B cell (primary cell): Measurements from ENCODE around the gene HNRNPAB. TPM values are rescaled to one million over a fixed set of nuclear protein-coding genes. Genes with fewer than 3 reads are reported as not detected.

Experiments used
- ATAC-seq: fragments of 200-7000 bp; cut with Tn5 transposase; one replicate; pipeline ENCODE4 v1.10.0; 2021; ENCODE audit warnings: low read depth, mild to moderate bottlenecking, moderate number of reproducible peaks, moderate library complexity
- CTCF ChIA-PET: fragments of 350-600 bp; sonication (Branson Sonifier 250); formaldehyde crosslinking; loops from one replicate; lab custom pipeline; 2021; ENCODE audit warnings: antibody characterized with exemption, inconsistent platforms; lab: Charles Lee
- POLR2A ChIA-PET: fragments of 350-600 bp; sonication (Branson Sonifier 250); formaldehyde crosslinking; loops from one replicate; lab custom pipeline; 2021; ENCODE audit warnings: antibody characterized with exemption; lab: Charles Lee
- DNase-seq: peaks from one replicate; pipeline ENCODE4 v3.0.0; 2013
- H2AFZ ChIP-seq: 2 replicates; pipeline ENCODE4 v1.6.1; 2012; ENCODE audit warnings: mild to moderate bottlenecking, low read depth, low read length; ENCODE audit not compliant: insufficient read depth, poor library complexity, severe bottlenecking
- H3K27ac ChIP-seq, 2 donors: 1 replicate in 1 of 2; 2 replicates in 1 of 2; pipeline ENCODE4 v1.5.1; 2012 to 2013; ENCODE audit warnings: low read length in 2 of 2, mild to moderate bottlenecking in 2 of 2, moderate library complexity in 1 of 2
- H3K27me3 ChIP-seq, 4 experiments: fragments of 200-600 bp in 1 of 4; sonication (generic) in 1 of 4; replicated peaks in 1 of 4; 1 replicate in 2 of 4; 2 replicates in 2 of 4; pipeline versions ENCODE4 v1.6.1 to v1.7.0; 2013 to 2016; ENCODE audit warnings: low read length in 3 of 4, mild to moderate bottlenecking in 2 of 4, mixed read lengths in 1 of 4, moderate library complexity in 1 of 4; ENCODE audit not compliant: insufficient read depth in 4 of 4, control insufficient read depth in 3 of 4; ENCODE audit errors: control extremely low read depth in 1 of 4
- H3K36me3 ChIP-seq, 2 experiments: replicated peaks in 1 of 2; 1 replicate in 1 of 2; 2 replicates in 1 of 2; pipeline versions ENCODE4 v1.6.1 to v1.7.1; 2013; ENCODE audit warnings: low read length in 1 of 2; ENCODE audit not compliant: insufficient read depth in 2 of 2, control insufficient read depth in 1 of 2; ENCODE audit errors: control extremely low read depth in 1 of 2, extremely low read depth in 1 of 2
- H3K4me1 ChIP-seq, 2 donors: fragments of 200-600 bp in 1 of 2; sonication (generic) in 1 of 2; 1 replicate in 1 of 2; 2 replicates in 1 of 2; pipeline versions ENCODE4 v1.5.1 to v1.6.1; 2013 to 2017; ENCODE audit warnings: low read length in 2 of 2; ENCODE audit not compliant: control insufficient read depth in 2 of 2, insufficient read depth in 2 of 2
- H3K4me2 ChIP-seq: replicated peaks from 2 replicates; pipeline ENCODE3; 2012; ENCODE audit warnings: mild to moderate bottlenecking, low read depth, low read length; ENCODE audit not compliant: poor library complexity, severe bottlenecking
- H3K4me3 ChIP-seq, 5 experiments: fragments of 200-600 bp in 1 of 5; sonication (generic) in 1 of 5; 1 replicate in 3 of 5; 2 replicates in 2 of 5; pipeline versions ENCODE4 v1.5.1 to v1.7.0; 2011 to 2016; ENCODE audit warnings: low read length in 4 of 5, mild to moderate bottlenecking in 4 of 5, low read depth in 2 of 5, control low read depth in 1 of 5, moderate library complexity in 1 of 5; ENCODE audit not compliant: insufficient read depth in 1 of 5; ENCODE audit errors: control extremely low read depth in 1 of 5, extremely low read depth in 1 of 5
- H3K79me2 ChIP-seq: fragments of 200-600 bp; sonication (generic); one replicate; pipeline ENCODE4 v1.6.0; 2016; ENCODE audit warnings: low read length; ENCODE audit not compliant: control insufficient read depth, insufficient read depth
- H3K9ac ChIP-seq: fragments of 200-600 bp; sonication (generic); 2 replicates; pipeline ENCODE4 v1.6.1; 2017; ENCODE audit warnings: mild to moderate bottlenecking, low read length, moderate library complexity
- H3K9me3 ChIP-seq, 3 donors: one replicate each; pipeline versions ENCODE4 v1.6.1 to v1.7.1; 2013; ENCODE audit warnings: low read length in 2 of 3; ENCODE audit not compliant: control insufficient read depth in 2 of 3, insufficient read depth in 1 of 3; ENCODE audit errors: control extremely low read depth in 1 of 3
- H4K20me1 ChIP-seq: 2 replicates; pipeline ENCODE4 v1.6.0; 2012; ENCODE audit warnings: mild to moderate bottlenecking, low read length; ENCODE audit not compliant: insufficient read depth, control insufficient read depth, poor library complexity, severe bottlenecking
- H3K27ac Mint-ChIP-seq: one replicate; pipeline ENCODE4 v1.8.0; 2021; ENCODE audit warnings: mixed read lengths
- H3K27me3 Mint-ChIP-seq: one replicate; pipeline ENCODE4 v1.8.0; 2021; ENCODE audit warnings: mixed read lengths
- H3K4me1 Mint-ChIP-seq: one replicate; pipeline ENCODE4 v1.8.0; 2021; ENCODE audit warnings: mixed read lengths
- H3K4me3 Mint-ChIP-seq: one replicate; pipeline ENCODE4 v1.8.0; 2021; ENCODE audit warnings: mixed read lengths
- H3K9me3 Mint-ChIP-seq: one replicate; pipeline ENCODE4 v1.8.0; 2022; ENCODE audit warnings: mixed read lengths; ENCODE audit not compliant: insufficient read depth
- CTCF ChIP-seq: fragments of 200-600 bp; IDR thresholded peaks from one replicate; pipeline ENCODE4 v1.8.0; 2022; ENCODE audit warnings: antibody characterized with exemption, mild to moderate bottlenecking
- EZH2 ChIP-seq: IDR thresholded peaks from 2 replicates; pipeline ENCODE4 v1.6.1; 2012; ENCODE audit warnings: borderline replicate concordance, low read depth, mild to moderate bottlenecking, moderate library complexity, low read length; ENCODE audit not compliant: insufficient read depth, poor library complexity, severe bottlenecking
- WGBS: methylation state at CpG from one replicate; pipeline ENCODE4 v1.1.5; 2013; ENCODE audit warnings: missing lambda C conversion rate; ENCODE audit not compliant: insufficient coverage; 5-methylcytosine and 5-hydroxymethylcytosine counted together
- intact Hi-C: fragments of 100-400 bp; cut with micrococcal nuclease; formaldehyde crosslinking; loops from one replicate; pipeline ENCODE4 v1.10.0; 2022
- polyA plus RNA-seq: library from polyadenylated mRNA; depleted of rRNA; stranded (reverse); fragments of >200 nt; gene quantifications from 2 replicates; pipeline ENCODE4 v1.2.3, GENCODE V29; 2012
- total RNA-seq, 2 donors: library from RNA; stranded (reverse); fragments of 120-200 nt in 1 of 2; gene quantifications; 1 replicate in 1 of 2; 2 replicates in 1 of 2; pipeline versions ENCODE4 v1.2.3 to v1.2.4, GENCODE V29; 2013 to 2022

Gene HNRNPAB
- total and polyA plus RNA-seq, 2 donors (not counting 1 experiment from before 2014, with no cell fraction given) = 25.1 to 75.1 TPM

GRCh38 chr5:178215280-178216002 is 11.1 kb downstream of the HNRNPAB start:
- intact Hi-C loops = no loop called here
- no peaks in the 10 kb centered on the region for H3K9me3 Mint-ChIP-seq
- H3K27me3 ChIP-seq = no peaks in the 10 kb centered on the region

More at GRCh38 chr5:178215280-178216002, 11.1 kb downstream of the HNRNPAB start:
- Histone ChIP-seq H3K4me1 (peaks cover 7 to 11% of the 10 kb centered on the region in 2 donors), H3K36me3 (peaks cover 0 to 72% of the 10 kb centered on the region in 2 experiments), H3K4me2 (peak overlapping the region; percentile 28), H2AFZ (no peak overlapping the region), H3K9me3 (no peaks in the 10 kb centered on the region), H3K9ac (no peak overlapping the region), H3K79me2 (peaks cover 22% of the 10 kb centered on the region), H3K27ac (no peak overlapping the region), H3K4me3 (no peak overlapping the region), H4K20me1 (peaks cover 25% of the 10 kb centered on the region)
- 83% methylated on average over 9 of the region's 13 CpGs for WGBS
- CTCF ChIA-PET = interaction anchor here (1.5 to 2.5 kb wide), 3 partner anchors 10 to 20 kb away, joined by 3 to 7 read pairs (median 5); partner anchors contain the start of gene HNRNPAB
- ATAC-seq (no peak), DNase-seq (no peak)
- peaks cover 8% of the 10 kb centered on the region for H3K4me1 Mint-ChIP-seq
- no peak overlapping the region for H3K4me3 Mint-ChIP-seq
- no peak for TF ChIP-seq EZH2
- no peak for TF ChIP-seq CTCF
- POLR2A ChIA-PET = interaction anchor here (2.8 kb wide), 1 partner anchor 11 kb away, joined by 7 read pairs; the partner anchor contains the start of gene HNRNPAB
- H3K27me3 Mint-ChIP-seq = no peaks in the 10 kb centered on the region
- no peak overlapping the region for H3K27ac Mint-ChIP-seq
